ENCODE results near the gene RAB7B. TPM values are rescaled to one million over a fixed set of nuclear protein-coding genes. Genes with fewer than 3 reads are reported as not detected.

Gene RAB7B
- total RNA-seq, 4 donors from 2014 or later, result 4.8 to 12.6 (median 8.7) TPM

- no peak for DNase-seq
- 86 to 94% methylated on average over 3 of the region's 3 CpGs for WGBS, 2 donors
- no peak overlapping the region for H3K27ac ChIP-seq
- H3K27me3 ChIP-seq, result no peaks in the 10 kb centered on the region
- no peaks in the 10 kb centered on the region for H3K36me3 ChIP-seq
- TF ChIP-seq CTCF (IDR thresholded peaks at IDR 0.05) (no peak), POLR2A (IDR thresholded peaks at IDR 0.05) (no peak)
- peaks cover 0 to 35% of the 10 kb centered on the region in 2 donors for H3K4me1 ChIP-seq
- H3K9me3 ChIP-seq, result no peaks in the 10 kb centered on the region
- intact Hi-C loops (cut with DNase I), result loop anchor here (5.0 kb wide), 2 partner anchors 182 to 317 kb away; no protein-coding TSS in a partner anchor
- H3K4me3 ChIP-seq (replicated peaks in 1 of 3), result no peak overlapping the region
Observed at GRCh38 chr1:205974712-205975111, 28.5 kb downstream of the RAB7B start.

GRCh38 chr1:205973377-205974232 lies 29.6 kb downstream of the RAB7B start:
- TF ChIP-seq POLR2A (IDR thresholded peaks at IDR 0.05) (no peak), CTCF (IDR thresholded peaks at IDR 0.05) (no peak)
- Histone ChIP-seq H3K36me3 (no peaks in the 10 kb centered on the region), H3K9me3 (no peaks in the 10 kb centered on the region), H3K27me3 (no peaks in the 10 kb centered on the region), H3K4me3 (replicated peaks in 1 of 3) (no peak overlapping the region), H3K4me1 (peaks cover 0 to 35% of the 10 kb centered on the region in 2 donors), H3K27ac (no peak overlapping the region)
- intact Hi-C loops (cut with DNase I), result no loop called here
- WGBS, 2 donors, result 96% methylated on average over 8 of the region's 8 CpGs
- no peak for DNase-seq

GRCh38 chr1:205972491-205973168 lies 30.6 kb downstream of the RAB7B start:
- Histone ChIP-seq H3K4me1 (peaks cover 0 to 35% of the 10 kb centered on the region in 2 donors), H3K27me3 (no peaks in the 10 kb centered on the region), H3K9me3 (no peaks in the 10 kb centered on the region), H3K27ac (no peak overlapping the region), H3K4me3 (replicated peaks in 1 of 3) (no peak overlapping the region), H3K36me3 (no peaks in the 10 kb centered on the region)
- 87 to 89% methylated on average over 11 of the region's 11 CpGs for WGBS, 2 donors
- intact Hi-C loops (cut with DNase I), result no loop called here
- TF ChIP-seq POLR2A (IDR thresholded peaks at IDR 0.05), result no peak
- no peak for TF ChIP-seq CTCF (IDR thresholded peaks at IDR 0.05)
- no peak for DNase-seq

GRCh38 chr1:205972081-205972480 lies 31.1 kb downstream of the RAB7B start:
- Histone ChIP-seq H3K4me3 (replicated peaks in 1 of 3) (no peak overlapping the region), H3K4me1 (peaks cover 0 to 32% of the 10 kb centered on the region in 2 donors), H3K9me3 (no peaks in the 10 kb centered on the region), H3K27me3 (no peaks in the 10 kb centered on the region), H3K27ac (peak overlapping the region in 1 of 3 donors; percentile 79), H3K36me3 (no peaks in the 10 kb centered on the region)
- DNase-seq, result no peak
- no peak for TF ChIP-seq POLR2A (IDR thresholded peaks at IDR 0.05)
- no peak for TF ChIP-seq CTCF (IDR thresholded peaks at IDR 0.05)
- intact Hi-C loops (cut with DNase I), result no loop called here
- 91 to 93% methylated on average over 4 of the region's 4 CpGs for WGBS, 2 donors

- Histone ChIP-seq H3K4me3 (replicated peaks in 1 of 3) (no peak overlapping the region), H3K4me1 (peaks cover 0 to 23% of the 10 kb centered on the region in 2 donors), H3K9me3 (no peaks in the 10 kb centered on the region), H3K27me3 (no peaks in the 10 kb centered on the region), H3K36me3 (no peaks in the 10 kb centered on the region), H3K27ac (peak overlapping the region in 2 of 3 donors; percentile 65 to 79)
- TF ChIP-seq POLR2A (IDR thresholded peaks at IDR 0.05), result no peak
- no peak for TF ChIP-seq CTCF (IDR thresholded peaks at IDR 0.05)
- intact Hi-C loops (cut with DNase I), result no loop called here
- DNase-seq, result peak; percentile 77
- WGBS, 2 donors, result 57 to 77% methylated on average over 4 of the region's 4 CpGs
Observed at GRCh38 chr1:205971082-205971481, 32.1 kb downstream of the RAB7B start.
